ENCODE data around the gene CEBPZOS.

CEBPZOS gene

GRCh38 chr2:37232131-37232933 lies 36.0 kb downstream of the CEBPZOS start:
- DNase-seq (ENCODE audit: low read depth), result no peak

- no peak for DNase-seq (ENCODE audit: low read depth)
These were observed 47.1 kb downstream of the CEBPZOS start for GRCh38 chr2:37243435-37243834.

GRCh38 chr2:37244017-37244416 lies 47.7 kb downstream of the CEBPZOS start:
- DNase-seq (ENCODE audit: low read depth), result no peak

- DNase-seq (ENCODE audit: low read depth), result no peak
These were observed 48.5 kb downstream of the CEBPZOS start for GRCh38 chr2:37244755-37245154.

- no peak for DNase-seq (ENCODE audit: low read depth)
These were observed 49.9 kb downstream of the CEBPZOS start for GRCh38 chr2:37246205-37246604.

- DNase-seq (ENCODE audit: low read depth), result no peak
These were observed 54.8 kb downstream of the CEBPZOS start for GRCh38 chr2:37250869-37251740.

Measured in activated gamma-delta T cell treated with anti-CD3 and anti-CD28 coated beads, Interleukin-2, amount 50 U/mL, for 16 hours (primary cell).